DOHH2 (cell line): ENCODE measurements around the gene AUTS2.
"Not testable (repeated sequence)": the region's sequence is repeated elsewhere in the genome, so short reads cannot be mapped to it uniquely, and the experiment has no call there.

Source experiments
- H3F3A ChIP-seq: fragments of 200-600 bp; sonication (generic), shearing (Covaris generic); 2 replicates; pipeline ENCODE4 v1.6.0; 2016; ENCODE audit warnings: antibody characterized with exemption, mild to moderate bottlenecking; ENCODE audit not compliant: control insufficient read depth, insufficient read depth
- H3K27ac ChIP-seq: fragments of 200-600 bp; sonication (generic); 2 replicates; pipeline ENCODE4 v1.5.1; 2014; ENCODE audit warnings: low read depth, mild to moderate bottlenecking, low read length, moderate library complexity
- H3K27me3 ChIP-seq: fragments of 200-600 bp; sonication (generic); 2 replicates; pipeline ENCODE4 v1.6.1; 2014; ENCODE audit warnings: mild to moderate bottlenecking, low read length, mixed read lengths; ENCODE audit not compliant: control insufficient read depth
- H3K36me3 ChIP-seq: fragments of 200-600 bp; sonication (generic); 2 replicates; pipeline ENCODE4 v1.6.1; 2014; ENCODE audit warnings: mild to moderate bottlenecking, low read length, moderate library complexity, mixed read lengths; ENCODE audit not compliant: control insufficient read depth
- H3K4me1 ChIP-seq: fragments of 200-600 bp; sonication (generic); 2 replicates; pipeline ENCODE4 v1.6.1; 2014; ENCODE audit warnings: mild to moderate bottlenecking, low read length, mixed read lengths; ENCODE audit not compliant: control insufficient read depth
- H3K4me2 ChIP-seq: fragments of 200-600 bp; sonication (generic); 2 replicates; pipeline ENCODE4 v1.6.0; 2014; ENCODE audit warnings: mild to moderate bottlenecking, low read length, moderate library complexity
- H3K4me3 ChIP-seq: fragments of 200-600 bp; sonication (generic); 2 replicates; pipeline ENCODE4 v1.5.1; 2014; ENCODE audit warnings: mild to moderate bottlenecking, low read length, mixed read lengths
- H3K79me2 ChIP-seq: fragments of 200-600 bp; sonication (generic); 2 replicates; pipeline ENCODE4 v1.6.1; 2014; ENCODE audit warnings: mild to moderate bottlenecking, low read length, mixed read lengths; ENCODE audit not compliant: control insufficient read depth
- H3K9me2 ChIP-seq: fragments of 200-600 bp; sonication (generic); replicated peaks from 2 replicates; pipeline ENCODE4 v1.6.1; 2014; ENCODE audit warnings: mild to moderate bottlenecking, low read length, mixed read lengths; ENCODE audit not compliant: control insufficient read depth
- H3K9me3 ChIP-seq: fragments of 200-600 bp; sonication (generic); 2 replicates; pipeline ENCODE4 v1.6.1; 2014; ENCODE audit warnings: antibody characterized with exemption, low read length, mixed read lengths; ENCODE audit not compliant: control insufficient read depth, insufficient read depth
- H4K20me1 ChIP-seq: fragments of 200-600 bp; sonication (generic); 2 replicates; pipeline ENCODE4 v1.6.0; 2014; ENCODE audit warnings: low read depth, mild to moderate bottlenecking, antibody characterized with exemption, low read length, moderate library complexity; ENCODE audit not compliant: control insufficient read depth, insufficient read depth
- CTCF ChIP-seq: fragments of 200-600 bp; sonication (generic); IDR thresholded peaks from one replicate; pipeline ENCODE4 v1.5.1; 2014; ENCODE audit warnings: antibody characterized with exemption, mild to moderate bottlenecking, low read depth, low read length; ENCODE audit not compliant: poor library complexity, severe bottlenecking
- EZH2phosphoT487 ChIP-seq: fragments of 200-600 bp; sonication (generic); IDR thresholded peaks from 2 replicates; pipeline ENCODE4 v1.6.1; 2017; ENCODE audit warnings: borderline replicate concordance, mild to moderate bottlenecking, antibody characterized with exemption, low read length, moderate library complexity, mixed read lengths

AUTS2 gene

GRCh38 chr7:70267381-70268120 is 669.3 kb downstream of the AUTS2 start:
- Histone ChIP-seq H3K79me2 (no peaks in the 10 kb centered on the region), H3K27me3 (no peaks in the 10 kb centered on the region), H3F3A (no peaks in the 10 kb centered on the region), H3K4me1 (no peaks in the 10 kb centered on the region), H4K20me1 (no peaks in the 10 kb centered on the region), H3K9me3 (no peaks in the 10 kb centered on the region), H3K4me3 (no peak overlapping the region), H3K9me2 (no peaks in the 10 kb centered on the region), H3K4me2 (no peak overlapping the region), H3K27ac (no peak overlapping the region), H3K36me3 (no peaks in the 10 kb centered on the region)
- TF ChIP-seq EZH2phosphoT487 (no peak), CTCF (no peak)

- no peaks in the 10 kb centered on the region for H3K79me2 ChIP-seq
- H3F3A ChIP-seq: no peaks in the 10 kb centered on the region
- no peaks in the 10 kb centered on the region for H3K4me1 ChIP-seq
- no peaks in the 10 kb centered on the region for H4K20me1 ChIP-seq
- no peak overlapping the region for H3K4me2 ChIP-seq
- H3K27ac ChIP-seq: no peak overlapping the region
- H3K9me2 ChIP-seq: no peaks in the 10 kb centered on the region
- H3K36me3 ChIP-seq: no peaks in the 10 kb centered on the region
- no peaks in the 10 kb centered on the region for H3K9me3 ChIP-seq
- no peaks in the 10 kb centered on the region for H3K27me3 ChIP-seq
- no peak for TF ChIP-seq EZH2phosphoT487
- H3K4me3 ChIP-seq: no peak overlapping the region
Measured at GRCh38 chr7:70268179-70268578, 669.9 kb downstream of the AUTS2 start.

- no peaks in the 10 kb centered on the region for H4K20me1 ChIP-seq
- no peaks in the 10 kb centered on the region for H3K9me2 ChIP-seq
- no peaks in the 10 kb centered on the region for H3K36me3 ChIP-seq
- no peak for TF ChIP-seq EZH2phosphoT487
- TF ChIP-seq CTCF: no peak
- no peaks in the 10 kb centered on the region for H3F3A ChIP-seq
- H3K27ac ChIP-seq: no peak overlapping the region
- H3K4me3 ChIP-seq: no peak overlapping the region
- no peaks in the 10 kb centered on the region for H3K27me3 ChIP-seq
- H3K79me2 ChIP-seq: no peaks in the 10 kb centered on the region
- peaks cover 1% of the 10 kb centered on the region; the same call in 1 of the 2 replicates for H3K4me1 ChIP-seq
- no peaks in the 10 kb centered on the region for H3K9me3 ChIP-seq
- H3K4me2 ChIP-seq: no peak overlapping the region
Measured at GRCh38 chr7:70270149-70270548, 671.9 kb downstream of the AUTS2 start.

- H3K9me2 ChIP-seq: no peaks in the 10 kb centered on the region
- TF ChIP-seq EZH2phosphoT487: no peak
- no peak for TF ChIP-seq CTCF
- H3K4me1 ChIP-seq: peaks cover 9% of the 10 kb centered on the region
- no peak overlapping the region for H3K4me3 ChIP-seq
- H3F3A ChIP-seq: no peaks in the 10 kb centered on the region
- no peak overlapping the region for H3K27ac ChIP-seq
- no peaks in the 10 kb centered on the region for H3K27me3 ChIP-seq
- no peaks in the 10 kb centered on the region for H3K36me3 ChIP-seq
- H3K4me2 ChIP-seq: no peak overlapping the region
- H3K9me3 ChIP-seq: no peaks in the 10 kb centered on the region
- H4K20me1 ChIP-seq: no peaks in the 10 kb centered on the region
- no peaks in the 10 kb centered on the region for H3K79me2 ChIP-seq
Measured at GRCh38 chr7:70271617-70272081, 673.4 kb downstream of the AUTS2 start.

- not testable (repeated sequence) for H3K36me3 ChIP-seq, H3K9me2 ChIP-seq, H3K9me3 ChIP-seq, H3K27ac ChIP-seq, H3K4me3 ChIP-seq, H3F3A ChIP-seq, H4K20me1 ChIP-seq, H3K79me2 ChIP-seq, H3K4me2 ChIP-seq, H3K27me3 ChIP-seq, H3K4me1 ChIP-seq
Measured at GRCh38 chr7:70275570-70275969, 677.3 kb downstream of the AUTS2 start.
